Measurements from ENCODE around the gene CEACAM16.

CEACAM16 gene

DNA sequence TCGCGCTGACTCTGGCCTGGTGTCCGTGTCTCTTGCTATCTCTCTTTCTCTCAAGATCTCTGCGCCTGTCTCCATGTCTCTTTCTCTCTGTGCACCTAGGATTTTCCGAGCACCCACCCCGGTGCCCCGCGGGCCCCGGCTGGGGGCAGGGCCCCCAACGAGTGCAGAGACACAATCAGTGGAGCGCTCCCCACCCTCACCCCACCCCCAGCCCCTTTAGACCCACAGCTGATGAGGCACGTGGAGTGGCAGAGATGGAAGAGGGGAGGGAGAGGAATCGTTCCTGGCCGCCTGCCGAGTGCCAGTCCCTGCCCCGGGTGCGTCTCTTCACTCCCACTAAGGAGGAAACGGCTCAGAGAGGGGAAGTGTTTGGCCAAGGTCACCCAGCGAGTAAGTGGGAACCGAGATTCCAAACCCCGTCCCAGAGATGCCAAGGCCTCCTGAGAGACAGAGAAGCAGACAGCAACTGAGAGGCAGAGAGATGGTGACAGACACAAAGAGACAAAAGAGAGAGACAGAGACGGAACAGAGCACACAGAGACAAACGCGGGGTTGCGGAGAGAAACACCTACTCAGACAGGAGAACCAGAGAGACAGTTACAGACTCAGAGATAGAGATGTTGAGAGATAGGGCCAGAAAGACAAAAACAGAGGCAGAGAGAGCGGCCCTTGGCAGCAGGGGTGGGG, 48.9 kb downstream of the CEACAM16 start:
- FAIRE-seq, result no peak

DNA sequence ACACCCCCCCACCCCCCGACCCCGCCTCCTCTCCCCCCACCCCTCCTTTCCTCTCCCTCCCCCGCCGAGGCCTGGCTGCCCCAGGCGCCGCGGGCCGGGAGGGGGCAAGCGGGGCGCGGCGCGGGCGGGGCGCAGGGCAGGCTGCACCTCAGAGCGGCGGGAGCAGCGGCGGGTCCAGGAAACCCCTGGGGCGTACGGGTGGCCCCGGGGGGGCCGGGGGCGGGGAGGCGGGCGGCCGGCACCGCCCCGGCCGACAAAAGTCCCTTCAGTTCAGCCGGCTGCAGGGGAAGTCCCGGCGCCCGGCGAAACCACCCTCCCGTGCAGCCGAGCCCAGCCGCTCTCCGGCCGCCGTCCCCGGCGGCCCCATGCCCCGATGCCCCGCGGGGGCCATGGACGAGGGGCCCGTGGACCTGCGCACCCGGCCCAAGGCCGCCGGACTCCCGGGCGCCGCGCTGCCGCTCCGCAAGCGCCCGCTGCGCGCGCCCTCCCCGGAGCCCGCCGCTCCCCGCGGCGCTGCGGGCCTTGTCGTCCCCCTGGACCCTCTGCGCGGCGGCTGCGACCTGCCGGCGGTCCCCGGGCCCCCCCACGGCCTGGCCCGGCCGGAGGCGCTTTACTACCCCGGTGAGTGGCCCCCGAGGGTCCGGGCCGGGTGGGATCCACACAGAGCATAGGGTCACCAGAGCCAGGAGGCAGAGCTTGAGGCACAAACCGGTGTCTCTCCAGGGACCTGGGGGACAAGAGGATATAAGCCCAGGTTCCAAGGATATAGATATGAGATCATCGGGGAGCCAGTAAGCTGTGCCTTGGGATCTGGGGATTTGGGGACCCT, 49.7 kb downstream of the CEACAM16 start, which contains the start of gene BCL3:
Gene BCL3, plus strand, starts transcription at position 283 of the 829 bp plus-strand sequence. Its CDS starts 83 bp downstream, at position 366.
- no peak for FAIRE-seq

GRCh38 chr19:44749292-44749691, 50.3 kb downstream of the CEACAM16 start:
- no peak for FAIRE-seq

DNA sequence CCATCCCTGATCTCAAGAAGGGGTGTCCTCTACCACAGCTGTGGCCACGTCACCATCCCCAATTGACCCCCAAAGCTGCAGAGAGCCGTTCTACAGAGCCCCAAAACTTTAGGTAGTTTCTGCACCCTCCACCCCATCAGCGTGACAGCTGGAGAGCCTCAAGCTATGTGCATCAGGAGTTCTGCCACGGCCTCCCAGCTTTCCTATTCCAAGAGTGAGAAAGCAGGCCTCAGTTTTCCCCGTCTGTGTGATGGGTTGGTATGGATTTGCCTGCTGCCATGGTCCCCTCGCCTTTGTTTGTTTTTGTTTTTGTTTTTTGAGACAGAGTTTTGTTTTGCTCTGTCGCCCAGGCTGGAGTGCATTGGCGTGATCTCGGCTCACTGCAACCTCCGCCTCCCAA, 51.0 kb downstream of the CEACAM16 start:
- no peak for FAIRE-seq

GRCh38 chr19:44752123-44752815, 53.3 kb downstream of the CEACAM16 start:
- FAIRE-seq, result no peak

- no peak for FAIRE-seq
These were observed 54.1 kb downstream of the CEACAM16 start for GRCh38 chr19:44752816-44753625.

DNA sequence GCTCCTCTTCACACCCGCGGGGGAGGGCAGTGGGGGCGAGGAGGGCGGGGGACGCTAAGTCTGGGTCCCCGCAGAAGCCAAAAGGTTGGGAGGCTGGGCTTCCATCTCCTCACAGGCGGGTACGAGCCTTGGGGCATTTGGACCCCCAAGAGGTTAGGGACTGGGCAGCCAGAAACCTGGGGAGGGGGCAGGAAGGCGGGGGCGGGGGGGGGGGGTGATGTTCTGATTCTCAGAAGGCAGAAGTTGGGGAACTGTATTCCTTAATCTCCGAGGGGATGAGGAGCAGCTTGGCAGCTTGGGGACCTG, 54.6 kb downstream of the CEACAM16 start:
- FAIRE-seq, result no peak

- no peak for FAIRE-seq
These were observed 55.2 kb downstream of the CEACAM16 start for GRCh38 chr19:44753932-44754749.

GRCh38 chr19:44754750-44755080, 55.8 kb downstream of the CEACAM16 start:
- no peak for FAIRE-seq

DNA sequence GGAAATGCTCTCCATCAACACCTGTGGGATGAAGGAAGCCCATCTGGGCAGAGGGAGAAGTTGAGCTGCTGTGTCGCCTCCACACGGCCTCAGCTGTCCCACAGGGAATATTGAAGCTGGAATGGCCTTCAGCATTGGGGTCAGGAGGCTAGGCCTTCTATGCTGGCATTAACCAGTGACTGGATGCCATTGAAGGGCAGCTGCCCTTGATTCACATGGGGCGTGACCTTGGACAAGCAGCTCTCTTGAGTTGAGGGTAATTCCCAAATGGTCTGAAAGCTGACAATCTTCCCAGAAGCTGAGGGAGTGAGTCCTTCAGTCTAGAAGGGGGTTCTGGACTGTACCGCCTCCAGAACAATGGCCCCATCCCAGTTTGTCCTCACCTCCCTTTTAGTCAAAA, 56.3 kb downstream of the CEACAM16 start:
- no peak for FAIRE-seq

GRCh38 chr19:44756089-44756562, 57.2 kb downstream of the CEACAM16 start:
- FAIRE-seq, result no peak

- no peak for FAIRE-seq
These were observed 58.2 kb downstream of the CEACAM16 start for GRCh38 chr19:44757057-44757734.

- no peak for FAIRE-seq
These were observed 59.0 kb downstream of the CEACAM16 start for GRCh38 chr19:44757735-44758505.

GRCh38 chr19:44758596-44758995, 59.6 kb downstream of the CEACAM16 start:
- FAIRE-seq, result no peak

GRCh38 chr19:44759083-44759804, 60.3 kb downstream of the CEACAM16 start:
- no peak for FAIRE-seq

Data from endometrium (tissue), 2 donors.